GM18909 (cell line): ENCODE data around the gene CUX1.

Experiments used
- ATAC-seq: cut with Tn5 transposase; IDR thresholded peaks from one replicate; pipeline ENCODE4 v1.9.1; 2021; ENCODE audit warnings: mild to moderate bottlenecking; ENCODE audit not compliant: unreplicated experiment, poor library complexity

CUX1 gene

DNA sequence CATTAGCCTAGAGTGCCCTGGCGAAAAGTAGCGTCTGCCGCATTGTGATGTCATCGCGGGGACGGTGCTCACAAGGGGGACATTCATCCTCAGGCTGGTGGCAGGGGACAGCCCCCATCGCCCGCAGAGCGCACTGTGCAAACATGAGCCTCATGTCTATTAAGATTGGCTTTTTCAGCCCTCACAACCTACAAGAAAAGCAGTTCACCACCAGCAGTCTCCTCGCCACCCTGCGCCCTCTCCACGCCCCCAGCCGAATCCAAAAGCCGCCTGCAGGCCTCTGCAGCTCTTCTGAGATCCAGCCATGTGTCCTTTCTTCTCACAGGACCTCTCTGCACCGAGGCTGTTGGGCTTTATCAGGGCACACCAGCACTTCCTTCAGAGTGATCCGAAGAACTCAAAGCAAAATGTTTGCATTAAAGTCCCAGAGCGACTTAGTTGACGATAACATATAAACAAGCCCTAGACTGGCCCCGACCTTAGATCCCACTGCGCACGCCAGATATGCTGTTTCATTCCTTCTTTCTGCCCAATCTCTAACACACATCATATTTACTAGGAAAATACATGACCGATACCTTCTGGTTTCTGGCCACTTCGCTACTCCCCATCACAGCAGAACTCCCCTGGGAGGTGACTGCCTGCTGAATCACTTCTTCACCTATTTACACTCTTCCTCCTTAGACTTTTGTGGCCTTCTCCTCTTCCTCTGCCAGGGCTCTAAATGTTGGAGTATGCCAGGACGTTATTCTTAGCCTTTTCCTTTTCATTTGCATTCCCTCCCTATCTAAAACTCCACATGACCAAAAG, 263.2 kb downstream of the CUX1 start:
- ATAC-seq: no peak

GRCh38 chr7:102081244-102081627, 263.8 kb downstream of the CUX1 start:
- no peak for ATAC-seq

DNA sequence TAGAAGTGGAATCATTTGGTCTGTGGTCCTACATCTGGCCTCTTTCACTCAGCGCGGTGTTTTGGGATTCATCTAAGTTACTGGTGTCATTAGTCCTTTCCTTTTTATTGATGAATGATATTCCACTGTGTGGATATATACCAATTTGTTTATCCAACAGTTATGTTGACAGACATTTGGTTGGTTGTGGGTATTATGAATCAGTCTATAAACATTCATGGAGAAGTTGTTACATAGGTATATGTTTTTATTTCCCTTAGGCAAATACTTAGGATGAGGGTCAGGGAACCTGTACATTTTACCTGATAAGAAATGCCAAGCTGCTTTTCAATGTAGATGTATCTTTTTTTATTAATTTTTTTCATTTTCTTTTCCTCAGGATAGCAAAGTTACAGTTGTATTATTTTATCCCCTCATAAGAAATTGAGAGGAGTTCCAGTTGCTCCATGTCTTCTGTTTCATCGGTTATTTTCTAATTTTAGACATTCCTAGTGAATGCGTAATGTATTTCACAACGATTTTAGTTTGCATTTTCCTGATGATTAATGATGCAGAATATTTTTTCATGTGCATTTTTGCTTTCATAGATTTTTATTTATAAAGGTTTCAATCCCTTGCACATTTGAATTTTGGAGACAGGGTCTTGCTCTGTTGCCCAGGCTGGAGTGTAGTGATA, 265.4 kb downstream of the CUX1 start:
- no peak for ATAC-seq

DNA sequence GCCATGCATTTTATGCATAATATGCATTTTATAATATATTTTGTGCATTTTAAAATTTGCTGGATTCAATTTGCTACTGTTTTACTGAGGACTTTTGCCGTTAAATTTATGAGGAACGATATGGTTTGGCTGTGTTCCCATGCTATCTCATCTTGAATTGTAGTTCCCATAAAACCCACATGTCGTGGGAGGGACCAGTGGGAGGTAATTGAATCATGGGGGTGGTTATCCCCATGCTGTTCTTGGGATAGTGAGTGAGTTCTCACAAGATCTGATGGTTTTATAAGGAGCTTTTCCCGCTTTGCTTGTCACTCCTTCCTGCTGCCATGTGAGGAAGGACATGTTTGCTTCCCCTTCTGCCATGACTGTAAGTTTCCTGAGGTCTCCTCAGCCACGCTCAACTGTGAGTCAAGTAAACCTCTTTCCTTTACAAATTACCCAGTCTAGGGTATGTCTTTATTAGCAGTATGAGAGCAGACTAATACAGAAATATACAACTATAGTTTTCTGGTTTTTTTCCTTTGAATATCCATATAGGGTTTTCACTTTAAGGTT, 267.9 kb downstream of the CUX1 start:
- no peak for ATAC-seq

DNA sequence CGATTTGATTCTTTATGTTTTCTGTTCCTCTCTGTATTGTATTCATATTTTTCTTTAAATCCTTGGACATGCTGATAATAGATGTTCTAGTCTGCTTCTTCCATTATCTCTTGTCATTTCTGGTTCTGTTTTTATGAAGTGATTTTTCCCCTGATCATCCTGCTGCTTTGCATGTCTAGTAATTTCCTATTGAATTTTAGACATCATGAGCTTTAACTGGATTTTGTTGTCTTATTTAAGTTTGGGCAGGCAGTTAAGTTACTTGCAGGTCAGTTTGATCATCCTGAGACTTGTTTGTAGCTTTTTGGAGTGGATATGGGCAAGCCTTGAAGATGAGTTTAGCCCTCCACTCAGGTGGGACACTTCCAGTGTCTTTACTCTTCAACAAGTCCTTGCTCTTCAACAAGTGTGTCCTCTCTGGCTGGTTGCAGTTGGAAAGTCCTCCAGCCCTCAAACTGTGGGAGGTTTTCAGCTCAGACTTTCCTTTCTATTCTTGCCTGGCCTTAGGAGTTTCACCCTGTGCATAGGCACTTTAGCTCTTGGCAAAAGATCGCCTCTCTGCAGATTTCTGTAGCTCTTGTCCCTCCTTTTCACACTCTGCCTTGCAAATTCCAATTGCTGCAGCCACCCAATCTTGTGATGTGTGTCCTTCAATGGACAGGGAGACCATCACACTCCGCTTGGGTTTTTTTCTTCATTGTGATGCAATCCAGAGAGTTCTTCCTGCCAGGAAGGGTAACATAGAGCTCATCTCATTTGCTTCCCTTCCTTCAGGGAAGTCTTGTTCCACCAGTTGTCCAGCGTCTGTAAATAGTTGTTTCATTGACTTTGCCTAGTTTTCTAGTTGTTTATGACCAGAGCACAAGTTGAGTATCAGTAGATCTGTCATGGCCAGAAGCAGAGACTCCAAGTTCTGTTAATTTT, 272.0 kb downstream of the CUX1 start:
- ATAC-seq: no peak

GRCh38 chr7:102093599-102094315, 276.3 kb downstream of the CUX1 start:
- ATAC-seq: no peak

- no peak for ATAC-seq
Measured at GRCh38 chr7:102094316-102094650, 276.9 kb downstream of the CUX1 start.

- no peak for ATAC-seq
Measured at GRCh38 chr7:102095321-102096011, 278.0 kb downstream of the CUX1 start.

- ATAC-seq: no peak
Measured at GRCh38 chr7:102096012-102096332, 278.5 kb downstream of the CUX1 start.

- ATAC-seq: no peak
Measured at GRCh38 chr7:102096706-102097427, 279.4 kb downstream of the CUX1 start.

GRCh38 chr7:102097601-102098161, 280.3 kb downstream of the CUX1 start:
- no peak for ATAC-seq

- ATAC-seq: no peak
Measured at GRCh38 chr7:102098986-102099385, 281.6 kb downstream of the CUX1 start.

- no peak for ATAC-seq
Measured at GRCh38 chr7:102099474-102099873, 282.0 kb downstream of the CUX1 start.

GRCh38 chr7:102101111-102101551, 283.7 kb downstream of the CUX1 start:
- no peak for ATAC-seq

GRCh38 chr7:102101926-102102325, 284.5 kb downstream of the CUX1 start:
- ATAC-seq: no peak

GRCh38 chr7:102103027-102103372, 285.6 kb downstream of the CUX1 start:
- no peak for ATAC-seq

DNA sequence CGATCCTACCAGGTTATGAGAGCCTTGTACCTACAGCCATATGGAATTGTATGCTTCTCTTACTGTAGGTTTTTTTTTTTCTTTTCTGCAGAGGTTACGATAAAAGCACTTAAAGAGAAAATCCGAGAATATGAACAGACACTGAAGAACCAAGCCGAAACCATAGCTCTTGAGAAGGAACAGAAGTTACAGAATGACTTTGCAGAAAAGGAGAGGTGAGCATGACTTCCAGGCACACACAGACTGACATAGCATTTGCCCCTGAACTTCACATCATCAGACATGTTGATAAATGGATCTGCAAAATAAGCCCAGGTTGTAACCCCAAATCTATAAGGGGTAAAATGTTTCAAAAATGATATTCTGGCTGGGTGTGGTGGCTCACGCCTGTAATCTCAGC, 286.8 kb downstream of the CUX1 start:
- no peak for ATAC-seq

- no peak for ATAC-seq
Measured at GRCh38 chr7:102106625-102107024, 289.2 kb downstream of the CUX1 start.
